HG02981 (cell line): ENCODE results near the gene CUL4B.
"Not testable (repeated sequence)": the region's sequence is repeated elsewhere in the genome, so short reads cannot be mapped to it uniquely, and the experiment has no call there.

Experiments used
- ATAC-seq: cut with Tn5 transposase; IDR thresholded peaks from one replicate; pipeline ENCODE4 v1.9.1; 2021; ENCODE audit warnings: mild to moderate bottlenecking, moderate library complexity; ENCODE audit not compliant: unreplicated experiment

Gene CUL4B

GRCh38 chrX:120534413-120535205 lies 26.2 kb downstream of the CUL4B start:
- no peak for ATAC-seq

- ATAC-seq = no peak
Observed at GRCh38 chrX:120522820-120523219, 37.9 kb downstream of the CUL4B start.

GRCh38 chrX:120517936-120518335 lies 42.8 kb downstream of the CUL4B start:
- ATAC-seq = no peak

- no peak for ATAC-seq
Observed at GRCh38 chrX:120514236-120514635, 46.5 kb downstream of the CUL4B start.

- ATAC-seq = no peak
Observed at GRCh38 chrX:120512627-120513026, 48.1 kb downstream of the CUL4B start.

GRCh38 chrX:120512222-120512621 lies 48.5 kb downstream of the CUL4B start:
- no peak for ATAC-seq

GRCh38 chrX:120504569-120504968 lies 56.2 kb downstream of the CUL4B start:
- no peak for ATAC-seq

- no peak for ATAC-seq
Observed at GRCh38 chrX:120499301-120500072, 61.3 kb downstream of the CUL4B start.

- not testable (repeated sequence) for ATAC-seq
Observed at GRCh38 chrX:120490119-120490518, 70.6 kb downstream of the CUL4B start.

- ATAC-seq = no peak
Observed at GRCh38 chrX:120486786-120487185, 74.0 kb downstream of the CUL4B start.

GRCh38 chrX:120485638-120486520 lies 74.9 kb downstream of the CUL4B start:
- ATAC-seq = peak; percentile 75

GRCh38 chrX:120485315-120485637 lies 75.5 kb downstream of the CUL4B start:
- ATAC-seq = peak; percentile 4

GRCh38 chrX:120477453-120477852 lies 83.3 kb downstream of the CUL4B start:
- ATAC-seq = no peak

- ATAC-seq = no peak
Observed at GRCh38 chrX:120476714-120477113, 84.0 kb downstream of the CUL4B start.

GRCh38 chrX:120475447-120475846 lies 85.3 kb downstream of the CUL4B start:
- not testable (repeated sequence) for ATAC-seq
